Stimulated activated CD8-positive, alpha-beta memory T cell treated with anti-CD3 and anti-CD28 coated beads, Interleukin-4, amount 100 ng/mL, for 4 hours (primary cell): ENCODE measurements around the gene LUZP2.
"Not testable (repeated sequence)": the region's sequence is repeated elsewhere in the genome, so short reads cannot be mapped to it uniquely, and the experiment has no call there.

Source experiments
- DNase-seq, 2 donors: peaks; one replicate each; pipeline ENCODE4 v3.0.0-alpha.2; 2020; ENCODE audit warnings: low read depth in 2 of 2, low spot score in 1 of 2

Gene LUZP2

DNA sequence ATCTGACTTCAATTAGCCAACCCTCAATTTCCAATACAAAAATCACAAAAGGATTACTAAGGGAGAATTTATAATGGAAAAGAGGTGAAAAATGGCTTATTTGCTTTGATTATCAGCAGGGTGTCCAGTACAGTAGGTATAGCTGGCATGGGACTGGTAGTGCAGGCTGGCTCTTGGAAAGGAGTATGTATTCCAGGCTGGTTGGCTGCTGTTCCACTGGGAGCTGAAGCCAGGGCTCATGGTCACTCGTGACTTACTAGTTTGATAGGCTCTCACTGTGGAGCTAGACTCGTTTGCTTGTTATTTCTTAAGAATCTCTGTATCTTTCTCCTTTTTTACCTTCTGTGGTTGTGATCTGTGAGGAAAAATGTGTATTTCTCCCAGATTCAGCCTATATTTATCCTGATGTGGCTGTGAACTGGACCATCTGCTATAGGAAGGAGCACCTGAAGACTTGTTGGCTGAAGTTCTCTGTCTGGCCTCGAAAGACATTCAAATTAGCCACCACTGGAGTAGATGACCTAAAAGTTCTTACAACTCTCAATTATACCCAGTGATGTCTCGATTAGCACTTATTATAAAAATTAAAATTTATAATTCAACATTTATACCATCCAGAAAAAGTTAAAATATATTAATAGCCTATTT lies 395.1 kb downstream of the LUZP2 start:
- DNase-seq = not testable (repeated sequence)

DNA sequence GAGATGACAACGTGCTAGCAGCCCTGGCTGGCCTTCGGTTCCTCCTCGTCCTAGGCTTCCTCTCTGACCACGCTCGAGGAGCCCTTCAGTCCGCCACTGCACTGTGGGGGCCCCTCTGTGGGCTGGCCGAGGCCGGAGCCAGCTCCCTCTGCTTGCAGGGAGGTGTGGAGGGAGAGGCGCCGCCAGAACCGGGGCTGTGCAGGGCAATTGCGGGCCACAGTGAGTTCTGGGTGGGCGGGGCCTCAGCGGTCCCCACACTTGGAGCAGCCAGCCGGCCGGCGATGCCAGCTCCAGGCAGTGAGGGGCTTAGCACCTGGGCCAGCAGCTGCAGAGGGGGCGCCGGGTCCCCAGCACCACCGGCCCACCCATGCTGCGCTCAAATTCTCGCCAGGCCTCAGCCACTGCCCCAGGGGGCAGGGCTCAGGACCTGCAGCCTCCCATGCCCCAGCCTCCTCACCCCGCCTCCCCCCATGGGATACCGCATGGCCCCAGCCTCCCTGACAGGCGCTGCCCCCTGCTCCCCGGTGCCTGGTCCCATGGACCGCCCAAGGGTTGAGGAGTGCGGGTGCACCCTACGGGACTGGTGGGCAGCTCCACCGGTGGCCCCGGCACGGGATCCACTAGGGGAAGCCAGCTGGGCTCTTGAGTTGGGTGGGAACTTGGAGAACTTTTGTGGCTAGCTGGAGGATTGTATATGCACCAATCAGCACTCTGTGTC lies 399.4 kb downstream of the LUZP2 start:
- DNase-seq = no peak

DNA sequence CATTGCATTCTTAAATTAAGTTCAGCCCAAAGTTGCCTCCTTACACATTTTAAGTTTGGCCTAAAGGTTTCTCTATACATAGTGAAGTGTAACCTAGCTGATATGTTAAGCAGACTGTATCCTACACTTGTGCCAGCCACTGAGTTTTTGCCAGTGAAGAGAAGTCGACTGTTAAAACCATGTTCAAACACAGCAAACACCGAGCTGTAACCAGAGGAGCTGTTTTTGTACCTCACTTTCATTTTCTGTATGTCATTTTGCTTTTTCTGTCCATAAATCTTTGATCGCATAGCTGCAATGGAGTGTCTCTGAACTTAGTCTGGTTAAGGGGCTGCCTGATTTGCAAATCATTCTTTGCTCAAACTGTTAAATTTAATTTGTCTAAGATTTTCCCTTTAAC lies 403.7 kb downstream of the LUZP2 start:
- DNase-seq = no peak

DNA sequence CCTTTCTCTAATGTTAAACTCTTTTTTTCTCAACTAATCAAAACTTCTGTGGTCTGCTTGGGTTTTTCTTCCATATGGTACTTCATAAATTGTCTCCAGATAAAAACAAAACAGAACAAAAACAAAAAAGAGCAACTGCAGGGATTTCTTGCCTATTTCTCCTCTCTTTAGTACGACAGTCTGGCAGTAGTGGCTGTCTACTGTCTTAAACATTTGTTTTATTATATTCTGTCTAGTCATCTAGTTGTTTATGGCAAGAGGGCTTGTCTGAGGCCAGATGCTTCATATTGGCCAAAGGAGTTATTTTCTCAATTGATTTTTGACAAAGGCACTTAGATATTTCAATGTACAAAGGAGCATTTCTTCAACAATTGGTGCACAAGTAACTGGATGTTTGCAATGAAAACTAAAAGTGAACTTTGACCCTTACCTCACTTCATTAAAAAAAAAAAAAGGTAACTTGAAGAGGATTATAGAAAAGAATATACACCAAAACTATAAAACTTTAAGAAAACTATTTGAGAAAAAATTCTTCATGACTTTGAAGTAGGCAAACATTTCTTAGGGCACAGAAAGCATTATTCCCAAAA lies 404.2 kb downstream of the LUZP2 start:
- DNase-seq = no peak

DNA sequence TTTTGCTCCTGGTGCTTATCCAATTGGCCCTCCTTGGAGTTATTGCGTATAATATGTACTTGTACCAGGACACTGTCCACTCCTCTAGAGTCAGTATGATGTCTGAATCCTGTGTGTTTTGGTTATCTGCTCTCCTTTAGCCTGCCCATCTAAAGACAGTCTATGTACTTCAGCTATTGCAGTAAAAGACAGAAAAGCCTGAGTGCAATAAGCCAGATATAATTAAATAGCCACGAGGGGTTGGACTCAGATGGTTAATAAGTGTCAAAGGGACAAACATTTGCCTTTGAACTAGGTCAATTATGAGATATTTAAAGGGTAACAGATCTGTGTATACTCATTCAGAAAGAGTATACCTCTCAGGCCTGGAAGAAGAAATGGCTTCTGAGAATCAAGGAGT lies 406.7 kb downstream of the LUZP2 start:
- DNase-seq = no peak

DNA sequence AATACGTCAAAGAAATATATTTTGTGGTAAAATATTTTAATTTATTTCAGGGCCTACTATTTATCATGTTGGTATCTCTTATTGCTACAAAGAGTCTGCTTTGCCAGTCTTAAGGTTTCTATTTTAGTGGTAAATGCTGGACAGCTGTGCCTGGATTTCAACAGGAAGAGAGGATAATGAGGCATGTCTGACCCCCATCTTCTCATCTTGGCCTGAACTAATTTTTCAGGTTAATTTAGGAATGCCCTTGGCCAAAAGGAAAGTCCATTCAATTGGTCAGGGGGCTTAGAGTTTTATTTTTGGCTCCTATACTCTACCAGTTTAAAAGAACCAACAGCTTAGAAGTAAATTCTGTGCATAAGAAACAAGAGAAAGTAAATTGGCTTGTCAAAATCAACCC lies 428.2 kb downstream of the LUZP2 start:
- DNase-seq = no peak

DNA sequence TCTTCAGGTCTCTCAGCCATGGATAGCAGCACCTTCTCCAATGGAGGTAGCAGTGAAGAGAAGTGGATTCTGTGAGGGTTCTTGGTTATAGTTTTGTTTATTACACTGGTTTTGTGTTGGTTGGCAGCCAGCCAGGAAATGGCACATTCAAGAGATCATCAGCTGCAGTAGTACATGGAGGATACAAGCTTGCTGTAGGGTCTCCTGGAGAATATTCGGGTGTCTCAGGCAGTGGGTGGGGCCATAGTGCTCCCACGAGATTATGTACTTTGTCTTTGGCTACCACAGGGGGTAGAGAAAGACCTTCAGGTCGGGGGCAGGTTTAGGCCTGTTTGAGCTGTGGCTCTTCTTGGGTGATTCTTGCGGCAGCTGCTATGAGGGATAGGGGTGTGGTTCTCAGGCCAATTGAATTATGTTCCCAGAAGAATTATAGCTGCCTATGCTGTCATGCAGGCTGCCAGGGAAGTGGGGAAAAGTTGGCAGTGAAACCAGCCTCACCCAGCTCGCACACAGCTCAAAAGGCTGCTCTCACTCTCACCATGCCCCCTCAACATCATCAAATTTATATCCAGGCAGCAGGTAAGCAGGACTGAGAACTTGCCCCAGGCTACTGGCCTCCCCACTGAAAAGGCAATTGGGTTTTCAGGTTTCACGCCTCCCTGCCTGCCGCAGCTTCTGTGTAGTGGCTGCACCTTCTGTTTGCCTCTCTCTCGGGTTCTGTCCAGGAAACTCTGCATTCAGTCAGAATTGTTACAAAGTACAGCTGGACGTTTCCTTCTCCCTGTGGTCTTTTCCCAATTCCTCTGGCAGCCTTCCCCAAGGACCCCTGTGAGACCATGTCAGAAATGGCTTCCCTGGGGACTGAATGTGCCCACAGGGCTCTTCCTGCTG lies 435.5 kb downstream of the LUZP2 start:
- DNase-seq = no peak

DNA sequence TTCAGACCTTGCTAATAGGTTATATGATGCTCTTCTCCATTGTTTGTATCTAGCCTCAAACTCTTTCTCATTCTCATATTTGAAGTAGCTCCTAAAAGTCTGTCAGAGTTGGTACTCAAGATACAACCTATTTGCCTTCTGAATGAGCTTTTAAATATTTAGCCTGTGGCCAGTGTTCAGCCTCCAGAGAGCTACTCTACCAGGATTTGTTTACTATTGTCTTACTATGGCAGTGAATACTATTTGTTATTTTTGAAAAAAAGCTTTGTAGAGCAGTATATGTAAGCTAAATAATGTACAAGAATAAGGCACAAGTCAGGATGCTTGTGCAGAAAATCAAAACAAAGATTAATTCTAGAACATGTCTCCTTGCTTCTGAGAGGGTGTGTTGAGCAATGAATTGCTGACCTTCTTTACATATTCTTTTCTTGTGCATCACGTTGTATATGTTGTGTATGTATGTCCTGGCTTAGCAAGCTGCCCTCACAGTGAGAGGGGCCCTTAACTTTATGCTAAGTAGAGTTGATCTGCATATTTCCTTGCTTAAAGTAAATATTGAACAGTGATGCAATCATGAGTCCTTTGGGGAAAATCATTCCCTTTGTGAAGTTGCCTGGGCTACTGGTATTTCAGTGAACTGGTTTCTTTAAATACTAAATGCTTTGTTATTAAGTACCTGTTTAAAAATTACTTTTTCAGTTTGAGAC lies 438.0 kb downstream of the LUZP2 start:
- DNase-seq = no peak

DNA sequence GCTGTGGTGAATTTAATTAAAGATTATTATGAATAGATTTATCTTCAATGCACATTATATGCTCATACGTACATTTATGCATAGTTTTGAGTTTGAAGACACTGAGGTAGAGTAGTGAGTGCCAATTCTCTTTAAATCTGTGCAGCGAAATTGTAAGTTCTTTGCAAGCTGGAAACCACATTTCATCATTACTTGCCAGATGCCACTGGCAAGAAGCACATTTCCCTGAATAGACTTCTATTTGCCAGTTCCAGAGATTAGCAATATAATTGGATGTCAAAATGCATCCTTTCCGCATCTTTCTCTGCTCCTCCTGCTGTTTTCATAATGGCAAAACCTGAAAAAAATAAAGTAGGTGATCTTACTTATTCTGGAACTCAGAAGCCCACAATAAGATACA lies 448.0 kb downstream of the LUZP2 start:
- no peak for DNase-seq

DNA sequence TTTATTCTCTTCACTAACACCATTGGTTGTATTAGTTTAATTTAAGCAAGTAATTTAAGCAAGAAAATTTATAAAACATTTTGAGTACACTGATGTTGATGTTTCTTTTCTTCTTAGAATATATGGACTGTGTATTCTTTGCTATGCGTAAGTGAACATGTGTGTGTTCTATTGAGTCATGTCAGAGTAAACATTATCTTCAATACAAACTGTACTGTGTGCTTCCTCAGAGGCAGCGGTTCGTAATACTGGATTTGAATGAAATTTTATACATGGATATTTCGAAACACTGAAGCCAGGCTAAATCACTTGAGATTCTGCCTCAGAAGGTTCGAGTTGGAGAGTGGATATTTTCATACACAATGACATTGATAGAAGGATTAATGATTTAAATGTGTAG lies 452.6 kb downstream of the LUZP2 start:
- no peak for DNase-seq

DNA sequence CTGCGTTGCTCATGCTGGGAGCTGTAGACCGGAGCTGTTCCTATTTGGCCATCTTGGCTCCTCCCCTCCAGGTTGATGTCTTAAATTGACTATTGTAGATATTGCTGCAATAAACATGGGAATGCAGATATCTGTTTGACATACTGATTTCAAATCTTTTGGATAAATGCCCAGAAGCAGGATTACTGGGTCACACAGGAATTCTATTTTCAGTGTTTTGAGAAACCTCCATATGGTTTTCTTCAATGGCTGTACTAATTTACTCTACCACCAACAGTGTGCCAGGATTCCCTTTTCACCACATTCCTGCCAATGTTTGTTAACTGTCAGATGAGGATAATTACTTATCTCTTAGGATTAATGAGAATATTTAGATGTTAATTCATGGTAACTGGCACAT lies 467.0 kb downstream of the LUZP2 start:
- DNase-seq = no peak

DNA sequence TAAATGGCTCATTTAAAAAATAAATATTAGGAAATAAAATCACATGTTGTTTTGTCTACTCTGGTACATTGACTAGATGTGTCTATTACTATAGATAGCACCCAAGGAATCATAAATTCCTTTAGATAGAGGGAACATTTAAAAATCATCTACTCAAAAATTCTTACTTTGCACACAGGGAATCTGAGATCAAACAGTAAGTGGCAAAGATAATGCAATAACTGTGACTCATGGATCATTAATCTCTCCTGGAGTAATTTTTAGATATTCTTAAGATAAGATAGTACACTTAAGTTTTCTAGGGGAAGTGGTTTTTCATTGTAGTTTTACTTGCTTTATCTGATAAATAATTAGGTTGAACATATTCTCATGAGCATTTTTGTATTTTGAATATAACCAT lies 468.9 kb downstream of the LUZP2 start:
- no peak for DNase-seq

DNA sequence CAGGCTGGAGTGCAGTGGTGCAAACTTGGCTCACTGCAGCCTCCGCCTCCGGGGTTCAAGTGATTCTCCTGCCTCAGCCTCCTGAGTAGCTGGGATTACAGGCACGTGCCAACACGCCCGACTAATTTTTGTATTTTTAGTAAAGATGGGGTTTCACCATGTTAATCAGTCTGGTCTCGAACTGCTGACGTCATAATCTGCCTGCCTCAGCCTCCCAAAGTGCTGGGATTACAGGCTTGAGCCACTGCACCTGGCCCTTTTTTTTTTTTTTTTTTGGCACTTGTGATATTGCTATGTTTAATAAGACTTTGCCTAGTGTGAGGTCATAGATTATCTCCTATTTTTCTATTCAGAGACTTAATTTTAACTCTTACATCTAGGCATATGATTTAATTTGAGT lies 497.1 kb downstream of the LUZP2 start:
- DNase-seq = not testable (repeated sequence)

DNA sequence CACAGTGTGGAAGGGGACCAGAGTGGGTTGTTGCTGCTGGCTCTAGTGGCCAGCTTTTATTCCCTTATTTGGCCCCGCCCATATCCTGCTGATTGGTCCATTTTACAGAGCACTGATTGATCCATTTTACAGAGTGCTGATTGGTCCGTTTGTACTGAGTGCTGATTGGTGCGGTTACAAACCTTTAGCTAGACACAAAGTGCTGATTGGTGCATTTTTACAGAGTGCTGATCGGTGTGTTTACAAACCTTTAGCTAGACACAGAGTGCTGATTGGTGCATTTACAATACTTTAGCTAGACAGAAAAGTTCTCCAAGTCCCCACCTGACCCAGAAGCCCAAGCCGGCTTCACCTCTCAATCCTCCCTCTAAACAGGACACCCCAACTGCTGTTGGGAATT lies 503.1 kb downstream of the LUZP2 start:
- not testable (repeated sequence) for DNase-seq

DNA sequence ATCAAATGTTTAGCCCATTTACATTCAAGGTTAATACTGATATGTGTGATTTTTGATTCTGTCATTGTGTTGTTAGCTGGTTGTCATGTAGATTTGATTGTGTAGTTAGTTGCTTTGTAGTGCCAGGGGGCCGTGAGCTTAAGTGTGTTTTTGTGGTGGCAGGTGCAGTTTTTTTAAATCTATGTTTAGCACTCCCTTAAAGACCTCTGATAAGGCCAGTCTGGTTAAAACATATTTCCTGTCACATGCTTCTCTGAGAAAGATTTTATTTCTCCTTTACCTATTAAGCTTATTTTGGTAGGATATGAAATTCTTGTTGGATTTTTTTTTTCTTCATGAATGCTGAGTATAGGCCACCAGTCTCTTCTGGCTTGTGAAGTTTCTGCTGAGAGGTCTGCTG lies 540.6 kb downstream of the LUZP2 start:
- DNase-seq = no peak

DNA sequence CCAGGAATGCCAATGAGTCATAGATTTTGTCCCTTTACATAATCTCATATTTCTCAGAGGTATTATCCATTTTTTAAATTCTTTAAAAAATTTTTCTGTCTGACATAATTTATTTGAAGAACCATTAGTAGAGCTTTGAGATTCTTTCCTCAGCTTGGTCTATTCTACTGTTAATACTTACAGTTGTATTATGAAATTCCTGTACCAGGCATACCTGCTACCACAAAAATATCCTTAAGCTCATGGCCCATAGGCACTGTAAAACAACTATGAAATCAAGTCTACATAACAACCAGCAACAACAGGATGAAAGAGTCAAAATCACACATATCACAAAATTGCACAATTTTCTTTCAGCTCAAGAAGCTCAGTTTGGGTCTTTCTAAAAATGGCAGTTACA lies 541.3 kb downstream of the LUZP2 start:
- DNase-seq = no peak

DNA sequence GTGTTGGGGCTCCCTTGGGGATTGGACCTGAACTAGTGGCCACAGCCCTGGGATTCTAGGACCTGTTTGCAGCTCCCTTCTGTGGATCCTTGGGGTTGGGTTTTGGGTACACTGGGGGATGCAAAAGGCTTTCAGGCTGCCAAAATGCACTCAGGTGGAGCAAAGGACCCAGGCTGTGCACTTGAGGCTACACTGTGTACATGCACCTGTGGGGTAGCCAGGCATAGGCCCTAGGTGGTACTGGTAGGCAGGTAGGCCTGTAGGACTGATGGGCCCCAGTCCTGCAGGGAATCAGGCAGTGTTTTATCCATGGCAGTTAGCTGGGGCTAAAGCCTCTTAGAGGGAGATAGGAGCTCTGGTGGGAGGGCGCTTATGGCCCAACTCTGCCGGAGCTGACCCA lies 542.3 kb downstream of the LUZP2 start:
- DNase-seq = no peak

DNA sequence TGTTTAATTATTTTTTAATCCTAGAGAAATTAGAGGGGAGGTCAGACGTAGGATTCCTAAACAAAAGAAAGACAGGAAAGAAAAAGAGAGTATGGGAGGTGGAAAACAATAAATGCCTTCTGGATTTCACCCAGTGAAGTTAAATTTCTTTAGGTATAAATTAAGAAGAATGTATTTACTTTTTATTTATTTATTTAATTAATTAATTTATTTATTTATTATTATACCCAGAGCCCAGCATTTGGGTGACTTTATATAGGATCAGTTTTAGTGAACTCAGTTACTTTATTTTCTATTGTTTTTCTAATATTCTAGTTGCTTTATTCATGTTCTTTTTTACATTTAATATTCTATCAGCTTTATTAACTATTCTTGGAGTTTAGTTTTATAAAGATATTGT lies 551.8 kb downstream of the LUZP2 start:
- DNase-seq = no peak

DNA sequence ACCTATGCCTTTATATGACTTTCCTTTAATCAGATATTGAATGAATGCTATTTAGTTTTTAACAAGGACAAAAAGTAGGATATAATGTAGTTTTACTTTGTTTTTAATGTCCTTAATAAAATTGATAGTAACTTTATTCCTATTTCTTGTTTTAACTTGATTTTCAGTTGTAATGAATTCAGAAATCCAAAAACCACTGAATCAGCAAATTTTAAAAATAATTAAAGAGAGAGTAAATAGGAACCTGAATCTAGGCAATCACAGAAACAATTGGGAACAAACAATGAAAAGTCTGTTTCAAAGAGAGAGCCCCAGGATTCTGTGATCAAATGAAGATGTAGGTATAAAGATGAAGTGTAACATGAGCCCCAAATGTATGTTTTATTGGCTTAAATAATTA lies 556.0 kb downstream of the LUZP2 start:
- no peak for DNase-seq

DNA sequence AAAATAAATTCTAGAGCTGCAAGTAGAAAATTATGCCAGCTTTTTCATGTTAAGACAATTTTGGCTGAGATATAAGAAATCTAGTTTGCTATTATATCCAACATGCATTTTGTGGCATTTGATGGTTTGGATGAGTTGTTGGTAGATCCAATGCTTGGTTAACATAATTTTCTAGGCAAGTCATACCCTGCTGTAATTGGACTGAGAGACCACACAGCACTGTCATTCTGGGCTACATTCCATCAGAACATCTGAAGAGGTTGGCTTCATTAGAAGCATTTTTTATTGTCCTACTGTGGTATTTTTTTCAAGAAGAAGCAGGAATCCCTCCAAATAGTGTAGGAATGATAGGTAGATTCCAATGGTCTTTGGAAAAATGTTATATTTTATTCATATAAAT lies 561.0 kb downstream of the LUZP2 start:
- DNase-seq = no peak

DNA sequence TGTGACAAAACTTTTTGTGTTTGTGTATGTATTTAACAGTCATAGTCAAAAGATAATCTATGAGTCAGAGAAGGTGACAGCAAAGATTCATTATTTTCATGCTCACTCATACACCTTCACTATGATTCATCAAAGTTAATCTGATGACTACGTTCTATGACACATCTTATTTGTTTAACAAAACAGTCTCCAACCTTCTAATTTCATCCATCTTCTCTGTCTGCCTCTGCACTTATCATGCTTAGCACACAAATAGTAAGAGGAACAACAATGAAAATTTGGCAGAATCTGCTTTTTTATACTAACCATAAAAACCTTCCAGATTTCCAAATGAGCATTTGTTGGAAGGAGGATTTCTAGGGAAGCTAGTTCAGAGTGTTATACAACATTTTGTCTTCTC lies 568.9 kb downstream of the LUZP2 start:
- DNase-seq = no peak
